GM15510 (cell line): ENCODE data around the gene KAZN.

Source experiments
- POLR2A ChIP-seq: IDR thresholded peaks from 3 replicates; pipeline ENCODE4 v1.6.1; 2011; ENCODE audit warnings: borderline replicate concordance; ENCODE audit not compliant: insufficient read length; ENCODE audit errors: extremely low read depth

The KAZN gene

GRCh38 chr1:15120251-15120945, 521.9 kb downstream of the KAZN start:
- TF ChIP-seq POLR2A = no peak

- no peak for TF ChIP-seq POLR2A
Measured at GRCh38 chr1:15122331-15122730, 523.8 kb downstream of the KAZN start.

DNA sequence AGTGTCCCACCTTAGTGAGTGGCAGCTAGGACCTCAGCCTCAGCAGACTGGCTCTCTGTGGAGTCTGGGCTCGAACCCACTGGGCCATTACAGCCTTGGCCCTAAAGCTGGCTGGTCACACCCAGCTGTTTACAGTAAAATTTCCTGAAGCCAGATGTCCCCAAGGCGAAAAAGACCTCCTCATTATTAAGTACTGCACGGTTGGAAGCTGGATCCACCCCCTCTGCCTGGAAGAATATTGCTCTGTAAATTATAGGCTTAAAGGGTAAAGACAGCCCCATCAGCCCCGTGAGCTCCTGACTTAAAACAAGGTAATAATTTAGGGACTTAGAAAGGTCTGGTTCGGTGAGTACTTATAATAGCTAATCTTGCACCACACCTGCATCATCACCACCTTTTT, 524.8 kb downstream of the KAZN start:
- no peak for TF ChIP-seq POLR2A

GRCh38 chr1:15123925-15124324, 525.4 kb downstream of the KAZN start:
- no peak for TF ChIP-seq POLR2A

DNA sequence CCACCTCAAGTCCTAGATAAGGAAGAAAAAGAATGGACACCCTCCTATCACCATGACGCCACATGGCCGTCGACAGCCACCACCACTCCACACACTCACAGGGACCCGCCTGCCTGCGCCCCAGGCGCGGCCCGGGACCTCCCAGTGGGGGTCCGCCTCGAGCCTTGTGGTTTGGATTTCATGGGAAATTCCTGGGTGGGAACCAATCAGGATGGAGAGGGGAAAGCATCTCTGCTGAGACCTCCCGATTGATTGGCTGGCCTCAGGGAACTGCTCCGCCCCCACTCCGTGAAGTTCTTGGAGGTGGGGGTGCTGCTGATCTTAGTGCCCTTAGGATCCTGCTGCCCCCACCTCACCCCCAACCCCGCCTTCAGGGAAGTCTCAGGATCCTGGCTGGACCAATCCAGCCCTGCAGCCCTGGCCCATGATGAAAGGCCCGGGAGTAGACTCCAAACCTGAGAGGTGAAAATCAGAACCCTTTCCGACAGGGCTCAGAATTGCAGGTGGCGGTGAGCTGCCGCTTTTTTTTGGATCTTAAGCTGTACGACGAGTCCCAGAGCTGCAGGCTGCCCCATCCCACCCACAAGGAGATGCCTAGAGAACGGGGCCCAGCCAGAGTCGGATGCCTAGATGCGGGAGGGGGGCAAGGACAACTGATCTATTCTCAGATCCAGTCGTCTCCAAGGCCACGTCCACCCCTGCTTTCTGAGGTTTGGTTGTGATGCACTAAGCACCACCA, 526.0 kb downstream of the KAZN start:
- no peak for TF ChIP-seq POLR2A

DNA sequence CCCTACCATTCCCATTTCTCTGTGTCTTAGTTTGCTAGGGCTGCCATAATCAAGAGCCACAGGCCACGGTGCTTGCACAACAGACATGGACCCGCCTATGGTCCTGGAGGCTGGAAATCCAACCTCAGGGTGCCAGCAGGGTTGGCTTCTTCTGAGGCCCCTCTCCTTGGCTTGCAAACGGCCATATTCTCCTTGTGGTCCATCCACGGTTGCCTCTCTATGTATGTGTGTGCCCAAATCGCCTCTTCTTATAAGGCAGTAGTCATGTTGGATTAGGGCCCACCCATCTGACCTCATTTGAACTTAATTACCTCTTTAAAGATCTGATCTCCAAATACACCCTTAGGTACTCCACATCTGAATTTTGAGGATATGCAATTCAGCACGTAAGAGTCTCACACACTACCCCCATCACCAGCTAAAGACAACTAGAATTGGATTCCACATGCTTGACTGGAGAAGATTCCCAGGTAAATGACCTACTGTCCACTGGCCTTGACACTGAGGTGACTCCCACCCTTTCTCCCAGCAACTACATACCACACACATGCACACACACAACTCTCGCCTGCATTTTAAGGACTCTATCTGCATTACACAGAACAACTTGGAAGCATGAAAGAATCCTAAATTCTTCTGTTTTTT, 526.7 kb downstream of the KAZN start:
- no peak for TF ChIP-seq POLR2A

DNA sequence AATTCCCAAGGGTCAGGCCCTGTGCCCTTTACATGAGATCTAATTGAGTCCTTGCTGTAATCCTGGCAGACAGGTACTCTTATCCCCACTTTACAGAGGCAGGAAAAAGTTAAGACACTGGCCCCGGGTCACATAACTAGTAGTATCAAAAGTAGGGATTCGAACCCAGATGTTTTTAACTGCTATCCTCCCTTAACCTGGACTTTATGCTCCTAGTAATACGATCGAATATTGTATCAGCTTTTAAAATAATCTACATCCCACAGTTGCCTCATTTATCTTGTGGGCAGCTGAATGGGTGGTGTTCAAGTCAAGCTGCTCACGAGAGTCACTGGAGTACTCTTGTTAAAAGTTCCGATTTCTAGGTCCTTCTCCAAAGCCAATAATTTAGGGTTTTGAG, 529.6 kb downstream of the KAZN start:
- no peak for TF ChIP-seq POLR2A

DNA sequence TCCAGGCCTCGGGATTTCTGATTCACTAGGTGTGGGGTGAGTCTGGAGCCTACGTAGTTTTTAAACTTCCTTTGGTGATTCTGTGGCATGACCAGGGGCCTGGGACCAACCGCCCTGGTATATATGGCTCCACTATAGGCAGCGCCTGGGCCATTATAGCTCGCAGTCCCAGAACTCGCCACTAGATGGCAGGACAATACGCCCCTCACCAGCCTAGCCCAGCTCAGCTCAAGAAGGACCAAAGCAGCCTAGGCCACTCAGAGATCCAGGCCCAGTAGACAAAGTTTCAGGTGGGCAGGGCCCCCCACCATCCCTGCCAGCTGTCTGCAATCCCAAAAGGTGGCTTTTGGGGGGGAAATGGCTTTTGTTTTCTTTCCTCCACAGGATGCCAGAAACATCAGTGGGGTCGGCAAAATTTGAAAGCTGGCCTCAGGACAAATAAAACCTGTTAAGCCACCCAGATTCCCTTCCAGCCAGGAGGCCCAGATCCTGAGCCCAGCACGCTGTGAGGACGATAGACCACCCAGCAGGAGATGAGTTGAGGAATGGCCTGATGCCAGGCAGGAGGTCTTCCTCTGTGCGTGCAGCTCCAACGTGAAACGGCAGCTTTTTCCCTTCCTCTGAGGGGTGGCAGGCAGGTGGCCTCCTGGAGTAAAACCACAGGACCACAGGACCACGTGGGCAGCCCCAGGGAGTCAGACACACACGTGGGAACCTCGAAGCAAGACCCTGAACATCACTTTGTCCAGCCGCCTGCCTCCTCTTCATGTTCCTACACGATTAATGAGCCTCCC, 530.2 kb downstream of the KAZN start:
- no peak for TF ChIP-seq POLR2A

DNA sequence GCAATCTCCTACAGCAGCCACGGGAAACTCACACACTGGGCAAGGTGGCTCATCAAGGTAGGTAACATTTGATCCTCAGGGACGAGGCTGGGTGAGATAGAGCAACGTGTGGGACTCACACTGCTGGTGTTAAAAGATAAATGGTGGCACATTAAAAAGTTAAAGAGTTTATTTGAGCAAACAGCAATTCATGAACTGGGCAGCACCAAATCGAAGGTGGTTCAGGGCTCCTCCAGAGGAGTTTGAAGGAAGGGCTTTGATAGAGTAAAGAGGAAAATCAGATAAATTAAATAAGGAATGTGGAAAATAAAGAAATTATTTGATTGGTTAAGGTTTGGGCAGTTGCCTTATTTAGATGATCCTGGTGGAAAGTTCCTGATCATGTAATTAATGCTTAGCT, 531.5 kb downstream of the KAZN start:
- no peak for TF ChIP-seq POLR2A

GRCh38 chr1:15130607-15131006, 532.1 kb downstream of the KAZN start:
- TF ChIP-seq POLR2A = no peak

DNA sequence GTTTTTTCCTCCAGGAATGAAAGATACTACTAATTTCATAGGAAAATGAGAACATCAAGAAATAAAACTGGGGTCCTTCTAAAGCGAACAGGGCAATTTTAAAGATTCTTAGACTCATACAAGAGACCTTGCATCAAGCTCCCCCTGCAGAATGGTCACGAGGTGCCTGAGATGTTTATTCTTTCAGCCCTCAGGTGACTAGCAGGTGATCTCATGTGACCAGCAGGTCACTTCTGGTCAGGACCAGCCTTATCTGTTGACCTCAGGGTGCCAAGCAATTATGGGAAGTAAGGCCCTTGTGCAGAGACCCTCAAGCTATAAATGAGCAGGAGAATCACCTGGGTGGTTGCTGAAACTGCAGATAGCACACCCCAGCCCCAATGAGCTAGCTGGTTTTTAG, 534.5 kb downstream of the KAZN start:
- no peak for TF ChIP-seq POLR2A

DNA sequence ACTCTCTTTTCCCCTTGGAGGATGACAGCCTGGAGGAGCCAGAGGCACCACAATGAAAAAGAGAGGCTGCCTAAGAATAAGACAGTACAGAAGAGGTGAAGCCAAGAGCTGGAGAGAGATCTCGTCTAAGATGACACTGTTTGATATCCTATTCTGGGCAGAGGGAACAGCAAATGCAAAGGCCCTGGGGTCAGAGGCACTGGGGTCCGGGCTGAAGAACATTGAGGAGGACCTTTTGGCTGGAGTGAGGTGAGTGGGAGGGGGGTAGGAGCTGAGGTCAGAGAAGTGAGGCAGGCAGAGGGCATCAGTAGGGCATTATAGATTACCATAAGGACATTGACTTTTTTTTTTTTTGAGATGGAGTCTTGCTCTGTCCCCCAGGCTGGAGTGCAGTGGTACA, 535.8 kb downstream of the KAZN start:
- TF ChIP-seq POLR2A = no peak

- TF ChIP-seq POLR2A = no peak
Measured at GRCh38 chr1:15137809-15138208, 539.3 kb downstream of the KAZN start.

DNA sequence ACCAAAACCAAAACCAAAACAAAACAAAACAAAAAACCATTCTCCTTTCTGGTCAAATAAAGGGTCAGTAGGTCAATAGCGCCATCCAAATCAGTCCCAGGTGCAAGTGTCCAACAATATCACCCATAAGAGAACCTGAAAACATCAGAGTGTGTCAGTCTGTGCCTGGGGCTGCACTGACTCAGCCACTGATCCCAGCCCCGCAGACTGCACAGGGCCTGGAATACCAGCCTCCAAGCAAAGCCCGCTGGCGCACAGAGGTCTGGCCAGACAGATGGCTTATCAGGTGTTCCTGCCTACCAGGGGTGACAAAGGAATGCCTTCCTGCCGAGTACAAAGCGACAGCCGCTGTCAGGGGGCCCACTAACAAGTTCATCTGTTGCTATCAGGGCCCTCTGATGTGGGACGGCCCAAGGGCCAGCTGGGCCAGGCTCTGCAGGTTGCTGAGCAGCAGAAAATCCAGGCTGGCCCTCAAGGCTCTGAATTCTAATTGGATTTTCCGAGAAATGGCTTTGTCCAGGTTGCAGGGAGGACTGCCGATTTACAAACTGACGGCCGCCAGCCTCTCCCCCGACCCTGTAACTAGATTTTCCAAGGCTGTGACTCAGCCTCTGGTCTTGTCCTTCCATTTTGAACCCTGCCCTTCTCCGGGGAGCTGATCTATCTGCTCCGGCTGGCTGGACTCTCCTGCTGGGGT, 541.3 kb downstream of the KAZN start:
- no peak for TF ChIP-seq POLR2A
